GM21723 (cell line): ENCODE data around the gene SRSF4.

Experiments used
- ATAC-seq: cut with Tn5 transposase; IDR thresholded peaks from one replicate; pipeline ENCODE4 v1.9.1; 2021; ENCODE audit warnings: mild to moderate bottlenecking, moderate library complexity; ENCODE audit not compliant: unreplicated experiment

SRSF4 gene

GRCh38 chr1:29201595-29202051 is 19.9 kb upstream of the SRSF4 start:
- ATAC-seq: no peak

- no peak for ATAC-seq
Measured at GRCh38 chr1:29200906-29201594, 19.4 kb upstream of the SRSF4 start.

- no peak for ATAC-seq
Measured at GRCh38 chr1:29197993-29198392, 16.3 kb upstream of the SRSF4 start.

- ATAC-seq: no peak
Measured at GRCh38 chr1:29197590-29197924, 15.9 kb upstream of the SRSF4 start.

GRCh38 chr1:29196863-29197589 is 15.3 kb upstream of the SRSF4 start:
- no peak for ATAC-seq

GRCh38 chr1:29195881-29196291 is 14.2 kb upstream of the SRSF4 start:
- ATAC-seq: no peak

- no peak for ATAC-seq
Measured at GRCh38 chr1:29193879-29194455, 12.3 kb upstream of the SRSF4 start.

- no peak for ATAC-seq
Measured at GRCh38 chr1:29190718-29191117, 9.0 kb upstream of the SRSF4 start.

GRCh38 chr1:29186707-29187106 is 5.0 kb upstream of the SRSF4 start:
- no peak for ATAC-seq

- ATAC-seq: no peak
Measured at GRCh38 chr1:29186252-29186651, 4.6 kb upstream of the SRSF4 start.

- ATAC-seq: no peak
Measured at GRCh38 chr1:29183287-29183686, 1.6 kb upstream of the SRSF4 start.

GRCh38 chr1:29180497-29181412 is 945 bp downstream of the SRSF4 start:
- no peak for ATAC-seq

GRCh38 chr1:29179641-29180184 is 2.0 kb downstream of the SRSF4 start:
- ATAC-seq: no peak

- no peak for ATAC-seq
Measured at GRCh38 chr1:29177022-29177705, 4.5 kb downstream of the SRSF4 start.

GRCh38 chr1:29176576-29176975 is 5.1 kb downstream of the SRSF4 start:
- no peak for ATAC-seq

GRCh38 chr1:29172415-29172939 is 9.2 kb downstream of the SRSF4 start:
- ATAC-seq: no peak

GRCh38 chr1:29171521-29171920 is 10.2 kb downstream of the SRSF4 start:
- no peak for ATAC-seq

- no peak for ATAC-seq
Measured at GRCh38 chr1:29171089-29171488, 10.6 kb downstream of the SRSF4 start.

- ATAC-seq: no peak
Measured at GRCh38 chr1:29169976-29170375, 11.7 kb downstream of the SRSF4 start.

- ATAC-seq: no peak
Measured at GRCh38 chr1:29167904-29168303, 13.8 kb downstream of the SRSF4 start.
